Measurements from ENCODE around the gene PHOSPHO1.

DNA sequence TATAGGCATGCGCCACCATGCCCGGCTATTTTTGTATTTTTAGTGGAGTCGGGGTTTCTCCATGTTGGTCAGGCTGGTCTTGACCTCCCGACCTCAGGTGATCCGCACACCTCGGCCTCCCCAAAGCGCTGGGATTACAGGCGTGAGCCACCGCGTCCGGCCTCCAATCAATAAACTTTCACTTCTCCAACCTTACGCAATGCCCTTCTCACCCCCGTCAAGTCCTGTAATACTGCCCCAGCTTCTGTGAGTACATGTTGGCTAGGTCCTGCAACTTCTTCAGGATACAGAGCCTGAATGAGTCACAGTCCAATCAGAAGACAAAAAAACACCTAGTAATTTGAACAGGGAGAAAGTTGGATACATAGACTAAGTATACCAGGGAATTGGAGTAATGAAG, 47.1 kb upstream of the PHOSPHO1 start:
- TF ChIP-seq, protein P1, sequence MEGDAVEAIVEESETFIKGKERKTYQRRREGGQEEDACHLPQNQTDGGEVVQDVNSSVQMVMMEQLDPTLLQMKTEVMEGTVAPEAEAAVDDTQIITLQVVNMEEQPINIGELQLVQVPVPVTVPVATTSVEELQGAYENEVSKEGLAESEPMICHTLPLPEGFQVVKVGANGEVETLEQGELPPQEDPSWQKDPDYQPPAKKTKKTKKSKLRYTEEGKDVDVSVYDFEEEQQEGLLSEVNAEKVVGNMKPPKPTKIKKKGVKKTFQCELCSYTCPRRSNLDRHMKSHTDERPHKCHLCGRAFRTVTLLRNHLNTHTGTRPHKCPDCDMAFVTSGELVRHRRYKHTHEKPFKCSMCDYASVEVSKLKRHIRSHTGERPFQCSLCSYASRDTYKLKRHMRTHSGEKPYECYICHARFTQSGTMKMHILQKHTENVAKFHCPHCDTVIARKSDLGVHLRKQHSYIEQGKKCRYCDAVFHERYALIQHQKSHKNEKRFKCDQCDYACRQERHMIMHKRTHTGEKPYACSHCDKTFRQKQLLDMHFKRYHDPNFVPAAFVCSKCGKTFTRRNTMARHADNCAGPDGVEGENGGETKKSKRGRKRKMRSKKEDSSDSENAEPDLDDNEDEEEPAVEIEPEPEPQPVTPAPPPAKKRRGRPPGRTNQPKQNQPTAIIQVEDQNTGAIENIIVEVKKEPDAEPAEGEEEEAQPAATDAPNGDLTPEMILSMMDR (IDR thresholded peaks at IDR 0.05) = no peak
- TF ChIP-seq POLR2A (IDR thresholded peaks at IDR 0.05) = no peak

All from thyroid gland (tissue), 4 donors.